C4-2B (cell line): ENCODE data around the gene YJEFN3.

ENCODE experiments used
- H3K27ac ChIP-seq: fragments of 450-650 bp; 2 replicates; pipeline ENCODE4 v1.5.1; 2017
- ZFX ChIP-seq: fragments of 450-650 bp; IDR thresholded peaks from 2 replicates; pipeline ENCODE4 v1.6.1; 2017
- TF ChIP-seq, protein P1 (sequence below): fragments of 450-650 bp; conservative IDR thresholded peaks from 2 replicates; pipeline ENCODE4 v1.5.1; 2017; ENCODE audit warnings: mild to moderate bottlenecking

The YJEFN3 gene

DNA sequence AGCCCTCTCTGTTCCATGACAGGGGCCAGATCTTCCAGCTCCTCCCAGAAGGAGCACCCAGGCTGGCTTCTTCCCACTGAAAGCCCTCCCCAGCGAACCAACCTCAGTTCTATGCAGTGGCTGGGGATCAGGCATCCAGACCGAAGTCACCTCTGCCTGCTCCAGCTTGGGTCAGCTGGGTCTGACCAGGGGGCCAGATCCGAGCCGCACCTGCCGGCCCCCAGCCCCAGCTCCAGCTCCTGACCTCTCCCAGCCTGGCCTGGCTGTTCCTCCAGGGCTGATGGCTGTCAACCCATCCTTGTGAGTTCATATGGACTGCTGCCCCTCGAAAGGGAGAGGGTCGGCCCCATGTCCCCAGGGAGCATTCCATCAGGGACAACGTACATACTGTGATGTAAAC lies 21.4 kb upstream of the YJEFN3 start:
- no peak overlapping the region for H3K27ac ChIP-seq
- no peak for TF ChIP-seq ZFX
- TF ChIP-seq, protein P1, sequence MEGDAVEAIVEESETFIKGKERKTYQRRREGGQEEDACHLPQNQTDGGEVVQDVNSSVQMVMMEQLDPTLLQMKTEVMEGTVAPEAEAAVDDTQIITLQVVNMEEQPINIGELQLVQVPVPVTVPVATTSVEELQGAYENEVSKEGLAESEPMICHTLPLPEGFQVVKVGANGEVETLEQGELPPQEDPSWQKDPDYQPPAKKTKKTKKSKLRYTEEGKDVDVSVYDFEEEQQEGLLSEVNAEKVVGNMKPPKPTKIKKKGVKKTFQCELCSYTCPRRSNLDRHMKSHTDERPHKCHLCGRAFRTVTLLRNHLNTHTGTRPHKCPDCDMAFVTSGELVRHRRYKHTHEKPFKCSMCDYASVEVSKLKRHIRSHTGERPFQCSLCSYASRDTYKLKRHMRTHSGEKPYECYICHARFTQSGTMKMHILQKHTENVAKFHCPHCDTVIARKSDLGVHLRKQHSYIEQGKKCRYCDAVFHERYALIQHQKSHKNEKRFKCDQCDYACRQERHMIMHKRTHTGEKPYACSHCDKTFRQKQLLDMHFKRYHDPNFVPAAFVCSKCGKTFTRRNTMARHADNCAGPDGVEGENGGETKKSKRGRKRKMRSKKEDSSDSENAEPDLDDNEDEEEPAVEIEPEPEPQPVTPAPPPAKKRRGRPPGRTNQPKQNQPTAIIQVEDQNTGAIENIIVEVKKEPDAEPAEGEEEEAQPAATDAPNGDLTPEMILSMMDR: no peak

DNA sequence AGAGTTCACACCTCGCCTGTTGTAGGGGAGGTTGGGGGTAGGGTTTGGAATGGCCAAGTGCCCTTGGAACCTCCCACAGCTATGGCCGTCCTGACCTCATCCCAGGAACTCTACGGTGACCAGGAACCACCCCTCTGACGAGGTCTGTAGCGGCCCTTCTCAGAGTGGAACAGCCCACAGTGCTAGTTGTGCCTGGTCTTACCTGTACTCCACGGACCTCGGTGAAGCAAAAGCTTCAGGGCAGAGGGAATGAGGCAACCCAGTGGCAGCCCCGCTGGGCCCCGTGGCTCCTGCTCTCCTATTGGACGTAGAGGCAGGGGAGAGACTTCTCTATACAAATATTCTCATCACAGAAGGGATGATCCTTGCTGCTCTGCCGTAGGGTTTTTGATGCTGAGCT lies 20.5 kb upstream of the YJEFN3 start:
- TF ChIP-seq, protein P1: no peak
- H3K27ac ChIP-seq: no peak overlapping the region

DNA sequence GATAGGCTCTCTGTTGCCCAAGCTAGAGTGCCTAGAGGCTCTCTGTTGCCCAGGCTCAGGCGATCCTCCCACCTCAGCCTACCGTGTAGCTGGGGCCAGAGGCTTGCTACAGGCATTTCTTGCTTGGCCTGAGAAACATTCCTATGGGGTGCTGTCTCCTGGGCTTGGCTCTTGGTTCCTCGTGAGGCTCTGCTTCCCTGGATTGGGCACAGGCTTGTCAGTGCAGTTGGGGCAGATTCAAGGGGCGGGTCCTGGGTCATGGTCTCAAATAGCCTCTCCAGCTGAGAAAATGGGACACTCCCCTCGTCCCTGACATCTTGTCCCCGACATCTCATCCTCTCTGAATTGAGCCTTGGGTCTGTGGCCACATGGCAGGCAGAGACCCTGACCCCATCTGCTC lies 18.3 kb upstream of the YJEFN3 start:
- TF ChIP-seq, protein P1: no peak
- no peak for TF ChIP-seq ZFX
- no peak overlapping the region for H3K27ac ChIP-seq

DNA sequence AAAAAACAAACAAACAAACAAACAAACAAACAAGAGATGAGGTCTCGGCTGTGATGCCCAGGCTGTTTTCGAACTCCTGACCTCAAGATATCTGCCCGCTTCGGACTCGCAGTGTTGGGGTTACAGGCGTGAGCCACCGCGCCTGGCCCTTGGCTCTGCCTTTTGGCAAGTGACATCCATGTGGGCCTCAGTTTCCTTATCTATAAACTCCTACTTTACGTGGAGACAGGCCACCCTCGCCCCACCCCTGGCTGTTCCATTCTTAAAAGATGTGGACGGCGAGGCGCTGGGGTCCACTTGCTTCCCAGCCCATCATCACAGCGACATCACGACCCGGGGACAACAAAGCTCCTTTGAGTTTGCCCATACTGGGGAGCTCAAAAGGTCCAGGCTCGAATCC lies 15.0 kb upstream of the YJEFN3 start:
- TF ChIP-seq, protein P1: no peak
- no peak for TF ChIP-seq ZFX
- H3K27ac ChIP-seq: no peak overlapping the region

DNA sequence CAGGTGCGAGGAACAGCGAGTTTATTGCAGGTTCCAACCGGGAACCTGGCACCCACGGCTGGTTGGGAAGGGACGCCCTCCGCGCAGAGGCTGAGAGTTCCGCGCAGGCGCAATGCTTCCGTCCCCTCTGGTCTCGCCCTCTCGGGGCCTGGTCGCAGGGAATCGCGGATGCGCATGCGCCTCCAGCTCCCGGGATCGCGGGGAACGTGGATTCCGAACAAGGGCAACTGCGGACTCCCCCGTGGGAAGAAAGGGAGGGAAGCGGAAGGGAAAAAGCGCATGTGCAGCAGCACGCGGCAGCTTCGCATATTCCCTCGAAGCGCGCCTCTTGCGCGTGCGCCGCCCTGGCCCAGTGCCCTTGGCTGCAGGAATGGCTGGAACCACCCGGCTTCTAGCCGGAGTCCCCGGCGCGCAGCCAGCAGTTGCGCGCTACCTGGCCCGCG lies 14.5 kb upstream of the YJEFN3 start:
- no peak overlapping the region for H3K27ac ChIP-seq
- TF ChIP-seq, protein P1: no peak
- no peak for TF ChIP-seq ZFX

- TF ChIP-seq, protein P1: no peak
- TF ChIP-seq ZFX: no peak
- peak within 1 kb of the TSS; percentile 85 for H3K27ac ChIP-seq
These were observed 13.7 kb upstream of the YJEFN3 start, which contains the start of gene TSSK6 for GRCh38 chr19:19514881-19515641. Gene TSSK6 (minus strand): TSS chr19:19515548. CDS start chr19:19515427, 121 bp downstream.

DNA sequence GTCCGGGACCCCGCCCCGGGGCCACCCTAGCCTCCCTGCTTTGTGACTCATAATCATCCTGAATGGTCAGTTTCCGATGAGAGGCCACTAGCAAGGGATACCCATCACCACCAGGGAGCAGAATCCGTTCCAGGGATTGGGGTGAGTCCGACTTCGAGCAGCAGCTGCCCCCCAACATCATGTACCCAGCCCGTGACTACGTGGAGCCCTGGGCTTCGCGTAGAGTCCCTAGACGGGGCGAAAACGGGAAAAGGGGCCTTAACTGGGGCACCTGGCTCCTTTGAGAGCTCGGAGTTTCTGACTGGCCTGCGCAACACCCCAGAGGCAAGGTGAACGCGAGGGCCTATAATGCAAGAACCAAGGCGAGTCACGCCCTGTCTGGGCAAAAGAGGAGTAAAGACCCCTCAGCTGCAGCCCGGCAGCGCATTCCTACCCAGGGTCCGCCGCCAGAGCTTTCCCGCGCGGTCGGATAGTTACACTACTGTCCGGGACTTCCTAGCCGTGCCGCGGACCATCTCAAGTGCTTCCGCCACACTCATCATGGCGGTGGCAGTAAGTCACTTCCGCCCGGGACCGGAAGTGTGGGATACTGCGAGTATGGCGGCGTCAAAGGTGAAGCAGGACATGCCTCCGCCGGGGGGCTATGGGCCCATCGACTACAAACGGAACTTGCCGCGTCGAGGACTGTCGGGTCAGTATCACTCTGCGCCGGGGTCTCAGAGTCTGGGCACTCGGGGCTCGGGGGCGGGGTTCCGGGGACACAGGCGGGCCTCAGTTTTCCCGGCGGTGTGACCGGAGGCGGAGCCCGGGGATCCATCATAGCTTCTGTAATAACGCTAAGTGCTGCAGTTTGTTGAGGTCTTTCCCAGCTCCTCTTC lies 12.8 kb upstream of the YJEFN3 start, which contains the start of gene NDUFA13:
TSS of gene NDUFA13 (plus strand) at position 584 of the 878 bp plus-strand sequence. CDS start at position 598, 14 bp downstream.
- peak within 1 kb of the TSS; percentile 85 for H3K27ac ChIP-seq
- TF ChIP-seq, protein P1: no peak
- peak; percentile 75 for TF ChIP-seq ZFX
